Esophagus muscularis mucosa (tissue), 4 donors: ENCODE results near the gene MYO10. TPM values are rescaled to one million over a fixed set of nuclear protein-coding genes. Genes with fewer than 3 reads are reported as not detected.

ENCODE experiments used
- DNase-seq: peaks from one replicate; pipeline ENCODE4 v3.0.0-alpha.2; 2017; ENCODE audit errors: extremely low spot score
- H3K27ac ChIP-seq, 4 donors: fragments of 200-600 bp; sonication (generic); replicated peaks in 1 of 4; 1 replicate in 3 of 4; 2 replicates in 1 of 4; pipeline ENCODE4 v1.5.1; 2016 to 2019; ENCODE audit warnings: mild to moderate bottlenecking in 1 of 4
- H3K27me3 ChIP-seq, 4 donors: fragments of 200-600 bp; sonication (generic); one replicate each; pipeline versions ENCODE4 v1.5.1 to v1.6.0; 2016 to 2019
- H3K36me3 ChIP-seq, 4 donors: fragments of 200-600 bp; sonication (generic); one replicate each; pipeline ENCODE4 v1.5.1; 2016 to 2019
- H3K4me1 ChIP-seq, 4 donors: fragments of 200-600 bp; sonication (generic); one replicate each; pipeline ENCODE4 v1.5.1; 2016 to 2019
- H3K4me3 ChIP-seq, 4 donors: fragments of 200-600 bp; sonication (generic); 1 replicate in 2 of 4; 2 replicates in 2 of 4; pipeline ENCODE4 v1.5.1; 2016 to 2019; ENCODE audit warnings: mild to moderate bottlenecking in 4 of 4, moderate library complexity in 1 of 4
- H3K9me3 ChIP-seq, 4 donors: fragments of 200-600 bp; sonication (generic); 1 replicate in 3 of 4; 2 replicates in 1 of 4; pipeline ENCODE4 v1.5.1; 2016 to 2019
- CTCF ChIP-seq, 3 experiments: fragments of 200-600 bp in 2 of 3; fragments of 450-650 bp in 1 of 3; sonication (generic) in 2 of 3; IDR thresholded peaks; one replicate each; pipeline ENCODE4 v1.5.1; 2017 to 2019; ENCODE audit warnings: antibody characterized with exemption in 3 of 3, mild to moderate bottlenecking in 2 of 3, moderate library complexity in 1 of 3
- EP300 ChIP-seq: sonication (generic); formaldehyde crosslinking; IDR thresholded peaks from one replicate; pipeline ENCODE4 v1.6.1; 2017; ENCODE audit warnings: antibody characterized with exemption
- POLR2A ChIP-seq: fragments of 450-650 bp; IDR thresholded peaks from one replicate; pipeline ENCODE4 v1.6.1; 2017; ENCODE audit warnings: antibody characterized with exemption, moderate library complexity, mild to moderate bottlenecking, low read depth
- POLR2AphosphoS5 ChIP-seq, 2 donors: sonication (generic); formaldehyde crosslinking; IDR thresholded peaks; one replicate each; pipeline ENCODE4 v1.6.1; 2017; ENCODE audit warnings: antibody characterized with exemption in 2 of 2
- WGBS: methylation state at CpG from one replicate; pipeline ENCODE4 v1.1.5; 2018; 5-methylcytosine and 5-hydroxymethylcytosine counted together
- intact Hi-C: fragments of 100-400 bp; cut with DNase I; formaldehyde crosslinking; loops from one replicate; pipeline ENCODE4 v1.15.1; 2023
- total RNA-seq, 4 donors: library from RNA; depleted of rRNA; stranded (reverse); fragments of >200 nt; gene quantifications; one replicate each; pipeline versions ENCODE4 v1.1.0 to v1.2.1, GENCODE V29; 2016

MYO10 gene
- total RNA-seq, 4 donors from 2014 or later: 7.1 to 9.3 (median 7.8) TPM

GRCh38 chr5:16619136-16619535 lies 317.0 kb downstream of the MYO10 start:
- Histone ChIP-seq H3K4me1 (peaks cover 6 to 23% (median 18%) of the 10 kb centered on the region in 4 donors), H3K9me3 (no peaks in the 10 kb centered on the region), H3K27me3 (no peaks in the 10 kb centered on the region), H3K4me3 (no peak overlapping the region), H3K27ac (no peak overlapping the region), H3K36me3 (no peaks in the 10 kb centered on the region)
- TF ChIP-seq EP300 (no peak), POLR2A (no peak), POLR2AphosphoS5 (IDR thresholded peaks at IDR 0.05) (no peak), CTCF (IDR thresholded peaks at IDR 0.05) (no peak)
- no peak for DNase-seq
- intact Hi-C loops: no loop called here
- WGBS: 71% methylated on average over 2 of the region's 2 CpGs

GRCh38 chr5:16618138-16618897 lies 317.8 kb downstream of the MYO10 start:
- H3K27me3 ChIP-seq: no peaks in the 10 kb centered on the region
- TF ChIP-seq CTCF (IDR thresholded peaks at IDR 0.05) (no peak), EP300 (no peak), POLR2A (no peak), POLR2AphosphoS5 (IDR thresholded peaks at IDR 0.05) (no peak)
- peaks cover 6 to 23% (median 18%) of the 10 kb centered on the region in 4 donors for H3K4me1 ChIP-seq
- DNase-seq: no peak
- no peaks in the 10 kb centered on the region for H3K9me3 ChIP-seq
- H3K27ac ChIP-seq: no peak overlapping the region
- H3K4me3 ChIP-seq: no peak overlapping the region
- H3K36me3 ChIP-seq: no peaks in the 10 kb centered on the region
- intact Hi-C loops: no loop called here
- 81% methylated on average over 9 of the region's 10 CpGs for WGBS

- WGBS: 32% methylated on average over 25 of the region's 27 CpGs
Observed at GRCh38 chr5:16617274-16617968, 318.7 kb downstream of the MYO10 start.

GRCh38 chr5:16616536-16617273 lies 319.4 kb downstream of the MYO10 start, which contains the start of gene RETREG1:
Gene RETREG1, minus strand, starts transcription at chr5:16616997. Its CDS starts 26 bp downstream, at chr5:16616971.
- TF ChIP-seq POLR2A: no peak
- no peak for TF ChIP-seq CTCF (IDR thresholded peaks at IDR 0.05)
- TF ChIP-seq EP300: no peak
- no peak for TF ChIP-seq POLR2AphosphoS5 (IDR thresholded peaks at IDR 0.05)
- Histone ChIP-seq H3K4me3 (peak within 1 kb of the TSS; percentile 69 to 82 (median 72)), H3K27me3 (no peaks in the 10 kb centered on the region), H3K9me3 (no peaks in the 10 kb centered on the region), H3K36me3 (no peaks in the 10 kb centered on the region), H3K27ac (peak within 1 kb of the TSS; percentile 52 to 72 (median 64)), H3K4me1 (peaks cover 6 to 23% (median 18%) of the 10 kb centered on the region in 4 donors)
- WGBS: no CpG with 5 or more reads among the region's 86 CpGs
- no peak for DNase-seq
- intact Hi-C loops: no loop called here

More at GRCh38 chr5:16617274-16617968, 318.7 kb downstream of the MYO10 start:
- Histone ChIP-seq H3K4me1 (peaks cover 6 to 23% (median 18%) of the 10 kb centered on the region in 4 donors), H3K4me3 (peak overlapping the region; percentile 69 to 82 (median 72)), H3K36me3 (no peaks in the 10 kb centered on the region), H3K27me3 (no peaks in the 10 kb centered on the region), H3K27ac (peak overlapping the region; percentile 34 to 72 (median 61)), H3K9me3 (no peaks in the 10 kb centered on the region)
- intact Hi-C loops: no loop called here
- TF ChIP-seq EP300 (no peak), CTCF (IDR thresholded peaks at IDR 0.05) (no peak), POLR2A (no peak), POLR2AphosphoS5 (IDR thresholded peaks at IDR 0.05) (no peak)
- DNase-seq: no peak
